Measurements from ENCODE around the gene TWIST2. TPM values are rescaled to one million over a fixed set of nuclear protein-coding genes. Genes with fewer than 3 reads are reported as not detected.

TWIST2 gene
- total RNA-seq, 1 experiment from 2014 or later, result not detected

DNA sequence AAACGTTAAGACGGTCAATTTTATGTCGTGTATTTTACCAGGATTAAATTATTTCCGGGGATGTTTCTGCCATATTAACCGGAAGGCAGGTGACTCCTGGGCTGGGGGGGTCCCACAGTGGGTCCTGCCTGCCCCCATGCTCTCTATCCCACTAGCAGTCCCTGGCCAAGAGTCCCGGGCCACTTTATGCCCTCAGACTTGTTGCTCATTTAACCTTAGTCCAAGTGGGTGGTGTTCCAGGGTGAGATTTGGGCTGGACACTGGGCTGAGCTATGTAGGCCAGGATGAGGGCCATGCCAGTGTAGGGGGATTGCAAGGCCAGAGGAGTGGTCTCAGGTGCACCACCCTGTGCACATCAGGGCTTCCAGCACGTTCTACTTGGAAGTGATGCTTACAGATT is 24.1 kb downstream of the TWIST2 start:
- Histone ChIP-seq H3K4me3 (ENCODE audit: low read depth, low read length, poor library complexity, severe bottlenecking) (no peak overlapping the region), H3K27me3 (replicated peaks; ENCODE audit: insufficient read depth, low read depth, low read length, poor library complexity) (peaks cover 17% of the 10 kb centered on the region), H3K4me1 (ENCODE audit: insufficient read depth, low read length, poor library complexity, severe bottlenecking) (no peaks in the 10 kb centered on the region), H3K9me3 (ENCODE audit: low read depth, low read length, poor library complexity, severe bottlenecking) (no peaks in the 10 kb centered on the region), H3K27ac (ENCODE audit: low read depth, low read length, poor library complexity, severe bottlenecking) (no peak overlapping the region), H3K36me3 (ENCODE audit: insufficient read depth, low read length, poor library complexity, severe bottlenecking) (no peaks in the 10 kb centered on the region)
- ChIA-PET CTCF (no interaction called here), POLR2A (ENCODE audit: low non-redundant PET) (no interaction called here)
- BruUV-seq (replicated peaks), result no TSS peak
- intact Hi-C loops (cut with micrococcal nuclease; ENCODE audit: unreplicated experiment), result no loop called here
- DNase-seq (ENCODE audit: low spot score), result no peak
- TF ChIP-seq, protein P1, sequence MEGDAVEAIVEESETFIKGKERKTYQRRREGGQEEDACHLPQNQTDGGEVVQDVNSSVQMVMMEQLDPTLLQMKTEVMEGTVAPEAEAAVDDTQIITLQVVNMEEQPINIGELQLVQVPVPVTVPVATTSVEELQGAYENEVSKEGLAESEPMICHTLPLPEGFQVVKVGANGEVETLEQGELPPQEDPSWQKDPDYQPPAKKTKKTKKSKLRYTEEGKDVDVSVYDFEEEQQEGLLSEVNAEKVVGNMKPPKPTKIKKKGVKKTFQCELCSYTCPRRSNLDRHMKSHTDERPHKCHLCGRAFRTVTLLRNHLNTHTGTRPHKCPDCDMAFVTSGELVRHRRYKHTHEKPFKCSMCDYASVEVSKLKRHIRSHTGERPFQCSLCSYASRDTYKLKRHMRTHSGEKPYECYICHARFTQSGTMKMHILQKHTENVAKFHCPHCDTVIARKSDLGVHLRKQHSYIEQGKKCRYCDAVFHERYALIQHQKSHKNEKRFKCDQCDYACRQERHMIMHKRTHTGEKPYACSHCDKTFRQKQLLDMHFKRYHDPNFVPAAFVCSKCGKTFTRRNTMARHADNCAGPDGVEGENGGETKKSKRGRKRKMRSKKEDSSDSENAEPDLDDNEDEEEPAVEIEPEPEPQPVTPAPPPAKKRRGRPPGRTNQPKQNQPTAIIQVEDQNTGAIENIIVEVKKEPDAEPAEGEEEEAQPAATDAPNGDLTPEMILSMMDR (conservative IDR thresholded peaks at IDR 0.05; ENCODE audit: low read depth, low read length), result no peak
- TF ChIP-seq EZH2 (IDR thresholded peaks at IDR 0.05; ENCODE audit: borderline replicate concordance, low read depth, low read length, poor library complexity, severe bottlenecking), result no peak

DNA sequence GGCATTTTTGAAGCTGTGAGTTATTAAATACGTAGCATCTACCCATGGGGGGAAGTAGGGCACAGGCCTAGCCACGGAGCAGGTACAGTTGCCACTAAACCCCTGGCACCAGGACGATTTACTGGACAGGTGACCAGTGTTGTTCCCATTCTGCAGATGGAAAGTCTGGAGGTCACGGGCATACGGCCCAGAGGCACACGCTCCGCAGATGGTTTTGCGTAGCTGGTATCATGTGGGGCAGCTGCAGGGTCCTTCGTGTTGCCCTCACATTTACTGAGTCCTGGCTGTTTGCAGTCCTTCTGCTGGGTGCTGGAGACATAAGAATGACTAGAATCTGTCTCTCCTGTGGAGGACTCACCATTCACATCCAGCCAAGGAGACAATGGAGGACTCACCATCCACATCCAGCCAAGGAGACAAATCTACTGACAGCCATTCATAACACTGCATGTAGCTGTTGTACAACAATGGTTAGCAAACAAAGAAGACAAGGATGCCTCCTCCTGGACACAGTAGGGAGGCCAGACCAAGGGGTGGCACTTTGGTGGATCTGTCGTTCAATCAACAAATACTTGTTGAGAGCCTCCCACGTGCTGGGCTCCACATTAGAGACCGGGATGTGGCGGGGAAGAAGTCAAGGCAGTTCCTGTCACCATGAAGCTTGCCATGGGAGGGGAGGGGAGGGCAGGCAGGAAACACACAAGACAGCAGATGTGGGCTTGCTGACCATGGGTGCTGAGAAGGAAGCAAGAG is 24.9 kb downstream of the TWIST2 start:
- no peak overlapping the region for H3K27ac ChIP-seq (ENCODE audit: low read depth, low read length, poor library complexity, severe bottlenecking)
- no peaks in the 10 kb centered on the region for H3K36me3 ChIP-seq (ENCODE audit: insufficient read depth, low read length, poor library complexity, severe bottlenecking)
- intact Hi-C loops (cut with micrococcal nuclease; ENCODE audit: unreplicated experiment), result no loop called here
- no peak for DNase-seq (ENCODE audit: low spot score)
- H3K4me3 ChIP-seq (ENCODE audit: low read depth, low read length, poor library complexity, severe bottlenecking), result no peak overlapping the region
- CTCF ChIA-PET, result no interaction called here
- H3K27me3 ChIP-seq (replicated peaks; ENCODE audit: insufficient read depth, low read depth, low read length, poor library complexity), result peaks cover 21% of the 10 kb centered on the region
- no peaks in the 10 kb centered on the region for H3K4me1 ChIP-seq (ENCODE audit: insufficient read depth, low read length, poor library complexity, severe bottlenecking)
- no peaks in the 10 kb centered on the region for H3K9me3 ChIP-seq (ENCODE audit: low read depth, low read length, poor library complexity, severe bottlenecking)
- POLR2A ChIA-PET (ENCODE audit: low non-redundant PET), result no interaction called here
- BruUV-seq (replicated peaks), result no TSS peak
- TF ChIP-seq, protein P1 (conservative IDR thresholded peaks at IDR 0.05; ENCODE audit: low read depth, low read length), result no peak
- no peak for TF ChIP-seq EZH2 (IDR thresholded peaks at IDR 0.05; ENCODE audit: borderline replicate concordance, low read depth, low read length, poor library complexity, severe bottlenecking)

DNA sequence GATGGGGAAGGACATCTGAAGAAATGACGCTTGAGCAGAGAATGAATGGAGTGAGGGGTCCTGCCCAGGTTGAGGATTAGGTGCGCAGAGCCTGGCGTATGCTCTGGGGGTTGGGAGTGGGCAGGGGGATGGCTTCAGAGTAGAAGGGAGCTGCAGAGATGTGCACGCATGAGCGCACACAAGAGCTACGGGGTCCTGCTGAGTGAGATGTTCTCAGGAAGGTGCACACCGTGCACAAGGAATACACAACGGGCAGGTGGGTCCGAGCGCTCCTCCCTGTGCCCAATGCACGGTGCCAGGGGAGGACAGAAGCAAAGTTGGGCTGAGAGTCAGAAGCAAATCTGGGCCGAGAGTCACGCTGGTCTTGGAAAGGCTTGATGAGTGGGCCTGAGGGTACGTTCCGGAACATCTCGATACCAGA is 25.5 kb downstream of the TWIST2 start:
- no peak for DNase-seq (ENCODE audit: low spot score)
- ChIA-PET POLR2A (ENCODE audit: low non-redundant PET) (no interaction called here), CTCF (no interaction called here)
- Histone ChIP-seq H3K9me3 (ENCODE audit: low read depth, low read length, poor library complexity, severe bottlenecking) (no peaks in the 10 kb centered on the region), H3K36me3 (ENCODE audit: insufficient read depth, low read length, poor library complexity, severe bottlenecking) (no peaks in the 10 kb centered on the region), H3K4me1 (ENCODE audit: insufficient read depth, low read length, poor library complexity, severe bottlenecking) (no peaks in the 10 kb centered on the region), H3K4me3 (ENCODE audit: low read depth, low read length, poor library complexity, severe bottlenecking) (no peak overlapping the region), H3K27ac (ENCODE audit: low read depth, low read length, poor library complexity, severe bottlenecking) (no peak overlapping the region), H3K27me3 (replicated peaks; ENCODE audit: insufficient read depth, low read depth, low read length, poor library complexity) (peaks cover 22% of the 10 kb centered on the region)
- BruUV-seq (replicated peaks), result no TSS peak
- TF ChIP-seq EZH2 (IDR thresholded peaks at IDR 0.05; ENCODE audit: borderline replicate concordance, low read depth, low read length, poor library complexity, severe bottlenecking), result no peak
- TF ChIP-seq, protein P1 (conservative IDR thresholded peaks at IDR 0.05; ENCODE audit: low read depth, low read length), result no peak
- intact Hi-C loops (cut with micrococcal nuclease; ENCODE audit: unreplicated experiment), result no loop called here
